Neuron (in vitro differentiated cells): ENCODE results near the gene GPC6.

ENCODE experiments used
- H2AFZ ChIP-seq: one replicate; pipeline ENCODE4 v1.6.1; 2013; ENCODE audit warnings: low read depth, mild to moderate bottlenecking, inconsistent platforms, low read length, moderate library complexity
- H3K27me3 ChIP-seq: one replicate; pipeline ENCODE4 v1.6.1; 2013; ENCODE audit warnings: low read length; ENCODE audit not compliant: insufficient read depth
- H3K36me3 ChIP-seq: one replicate; pipeline ENCODE4 v1.6.1; 2013; ENCODE audit warnings: low read length; ENCODE audit not compliant: insufficient read depth
- H3K4me1 ChIP-seq: one replicate; pipeline ENCODE4 v1.6.1; 2013; ENCODE audit warnings: low read length; ENCODE audit not compliant: insufficient read depth
- H3K4me3 ChIP-seq: 2 replicates; pipeline ENCODE4 v1.5.1; 2013; ENCODE audit warnings: mild to moderate bottlenecking, low read length, moderate library complexity
- H3K9me3 ChIP-seq: one replicate; pipeline ENCODE4 v1.6.1; 2013; ENCODE audit warnings: low read length

Gene GPC6

GRCh38 chr13:93714171-93714570, 487.6 kb downstream of the GPC6 start:
- no peaks in the 10 kb centered on the region for H3K36me3 ChIP-seq
- no peaks in the 10 kb centered on the region for H3K4me1 ChIP-seq
- no peaks in the 10 kb centered on the region for H3K27me3 ChIP-seq
- H2AFZ ChIP-seq = no peak overlapping the region
- peaks cover 2% of the 10 kb centered on the region for H3K9me3 ChIP-seq
- H3K4me3 ChIP-seq = no peak overlapping the region

- H3K27me3 ChIP-seq = no peaks in the 10 kb centered on the region
- peaks cover 2% of the 10 kb centered on the region for H3K9me3 ChIP-seq
- H3K4me3 ChIP-seq = no peak overlapping the region
- no peaks in the 10 kb centered on the region for H3K4me1 ChIP-seq
- no peak overlapping the region for H2AFZ ChIP-seq
- no peaks in the 10 kb centered on the region for H3K36me3 ChIP-seq
Observed at GRCh38 chr13:93715866-93716265, 489.3 kb downstream of the GPC6 start.

- no peak overlapping the region for H2AFZ ChIP-seq
- H3K4me3 ChIP-seq = no peak overlapping the region
- no peaks in the 10 kb centered on the region for H3K36me3 ChIP-seq
- no peaks in the 10 kb centered on the region for H3K27me3 ChIP-seq
- peaks cover 2% of the 10 kb centered on the region for H3K9me3 ChIP-seq
- no peaks in the 10 kb centered on the region for H3K4me1 ChIP-seq
Observed at GRCh38 chr13:93716623-93717022, 490.0 kb downstream of the GPC6 start.

- Histone ChIP-seq H3K4me1 (peaks cover 4% of the 10 kb centered on the region), H3K27me3 (no peaks in the 10 kb centered on the region), H3K4me3 (no peak overlapping the region), H2AFZ (no peak overlapping the region), H3K9me3 (no peaks in the 10 kb centered on the region), H3K36me3 (no peaks in the 10 kb centered on the region)
Observed at GRCh38 chr13:93721483-93721882, 494.9 kb downstream of the GPC6 start.

GRCh38 chr13:93723316-93723715, 496.7 kb downstream of the GPC6 start:
- no peaks in the 10 kb centered on the region for H3K9me3 ChIP-seq
- H3K4me1 ChIP-seq = peaks cover 5% of the 10 kb centered on the region
- H3K27me3 ChIP-seq = no peaks in the 10 kb centered on the region
- no peaks in the 10 kb centered on the region for H3K36me3 ChIP-seq
- no peak overlapping the region for H3K4me3 ChIP-seq
- H2AFZ ChIP-seq = no peak overlapping the region

GRCh38 chr13:93724187-93724586, 497.6 kb downstream of the GPC6 start:
- no peaks in the 10 kb centered on the region for H3K9me3 ChIP-seq

GRCh38 chr13:93726173-93726957, 499.8 kb downstream of the GPC6 start:
- Histone ChIP-seq H3K27me3 (no peaks in the 10 kb centered on the region), H2AFZ (no peak overlapping the region), H3K9me3 (no peaks in the 10 kb centered on the region), H3K36me3 (no peaks in the 10 kb centered on the region), H3K4me3 (no peak overlapping the region), H3K4me1 (peaks cover 5% of the 10 kb centered on the region)

More at GRCh38 chr13:93724187-93724586, 497.6 kb downstream of the GPC6 start:
- Histone ChIP-seq H2AFZ (no peak overlapping the region), H3K27me3 (no peaks in the 10 kb centered on the region), H3K36me3 (no peaks in the 10 kb centered on the region), H3K4me3 (no peak overlapping the region), H3K4me1 (peaks cover 5% of the 10 kb centered on the region)

- Histone ChIP-seq H3K27me3 (no peaks in the 10 kb centered on the region), H3K4me1 (peaks cover 5% of the 10 kb centered on the region), H2AFZ (no peak overlapping the region), H3K4me3 (no peak overlapping the region), H3K9me3 (no peaks in the 10 kb centered on the region), H3K36me3 (no peaks in the 10 kb centered on the region)
Observed at GRCh38 chr13:93727211-93728141, 500.9 kb downstream of the GPC6 start.

- Histone ChIP-seq H3K4me1 (peaks cover 5% of the 10 kb centered on the region), H2AFZ (no peak overlapping the region), H3K27me3 (no peaks in the 10 kb centered on the region), H3K4me3 (no peak overlapping the region), H3K36me3 (no peaks in the 10 kb centered on the region), H3K9me3 (no peaks in the 10 kb centered on the region)
Observed at GRCh38 chr13:93729383-93729782, 502.8 kb downstream of the GPC6 start.

GRCh38 chr13:93730780-93731179, 504.2 kb downstream of the GPC6 start:
- no peaks in the 10 kb centered on the region for H3K27me3 ChIP-seq
- H3K4me1 ChIP-seq = peaks cover 5% of the 10 kb centered on the region
- no peaks in the 10 kb centered on the region for H3K36me3 ChIP-seq
- H3K9me3 ChIP-seq = no peaks in the 10 kb centered on the region
- no peak overlapping the region for H2AFZ ChIP-seq
- no peak overlapping the region for H3K4me3 ChIP-seq

- Histone ChIP-seq H3K27me3 (no peaks in the 10 kb centered on the region), H3K4me1 (no peaks in the 10 kb centered on the region), H3K4me3 (no peak overlapping the region), H2AFZ (no peak overlapping the region), H3K36me3 (no peaks in the 10 kb centered on the region), H3K9me3 (no peaks in the 10 kb centered on the region)
Observed at GRCh38 chr13:93732186-93732585, 505.6 kb downstream of the GPC6 start.

- H3K36me3 ChIP-seq = no peaks in the 10 kb centered on the region
Observed at GRCh38 chr13:93736081-93736480, 509.5 kb downstream of the GPC6 start.

GRCh38 chr13:93736909-93737308, 510.3 kb downstream of the GPC6 start:
- Histone ChIP-seq H3K27me3 (no peaks in the 10 kb centered on the region), H2AFZ (no peak overlapping the region), H3K36me3 (no peaks in the 10 kb centered on the region), H3K4me1 (no peaks in the 10 kb centered on the region), H3K4me3 (no peak overlapping the region), H3K9me3 (no peaks in the 10 kb centered on the region)

More at GRCh38 chr13:93736081-93736480, 509.5 kb downstream of the GPC6 start:
- Histone ChIP-seq H3K27me3 (no peaks in the 10 kb centered on the region), H3K9me3 (no peaks in the 10 kb centered on the region), H2AFZ (no peak overlapping the region), H3K4me1 (no peaks in the 10 kb centered on the region), H3K4me3 (no peak overlapping the region)
